BJ (cell line): Measurements from ENCODE around the gene FERMT1. TPM values are rescaled to one million over a fixed set of nuclear protein-coding genes. Genes with fewer than 3 reads are reported as not detected.

Experiments
- CTCF ChIA-PET: fragments of 350-600 bp; formaldehyde crosslinking; extraction: SDS; loops from one replicate; lab custom pipeline; 2021; ENCODE audit warnings: antibody characterized with exemption, inconsistent platforms; lab: Yijun Ruan, JAX
- POLR2A ChIA-PET: fragments of 300-600 bp; sonication (Branson Sonifier 250); formaldehyde crosslinking; extraction: SDS; loops from one replicate; lab custom pipeline; 2021; ENCODE audit warnings: antibody characterized with exemption; lab: Charles Lee
- DNase-seq: peaks from one replicate; pipeline ENCODE4 v3.0.0-alpha.2; 2011; ENCODE audit warnings: low read depth
- H3K27me3 ChIP-seq: 2 replicates; pipeline ENCODE4 v1.6.0; 2011; ENCODE audit warnings: low read length; ENCODE audit not compliant: control insufficient read depth, insufficient read depth
- H3K36me3 ChIP-seq: 2 replicates; pipeline ENCODE4 v1.5.1; 2011; ENCODE audit warnings: low read length; ENCODE audit not compliant: control insufficient read depth, insufficient read depth
- H3K4me3 ChIP-seq: 2 replicates; pipeline ENCODE4 v1.5.1; 2011; ENCODE audit warnings: low read depth, mild to moderate bottlenecking, control low read depth, low read length
- CTCF ChIP-seq: IDR thresholded peaks from 2 replicates; pipeline ENCODE4 v1.5.1; 2011; ENCODE audit warnings: low read depth, mild to moderate bottlenecking, control low read depth, inconsistent platforms, low read length, moderate library complexity; ENCODE audit not compliant: insufficient read depth
- polyA plus RNA-seq: library from polyadenylated mRNA; depleted of rRNA; stranded (reverse); fragments of >200 nt; gene quantifications from 2 replicates; pipeline ENCODE4 v1.2.3, GENCODE V29; 2011; rRNA removed

Gene FERMT1
- polyA plus RNA-seq, 1 experiment, result 1.1 TPM

GRCh38 chr20:6030453-6031080, 92.3 kb downstream of the FERMT1 start:
- DNase-seq, result no peak
- POLR2A ChIA-PET, result no interaction called here
- CTCF ChIA-PET, result interaction anchor here (0.9 kb wide), 1 partner anchor 14 kb away, joined by 3 read pairs; no protein-coding TSS in a partner anchor

GRCh38 chr20:6029538-6029937, 93.3 kb downstream of the FERMT1 start:
- peaks cover 9% of the 10 kb centered on the region for H3K36me3 ChIP-seq
- CTCF ChIA-PET, result interaction anchor here (1.3 kb wide), 1 partner anchor 9 kb away, joined by 3 read pairs; no protein-coding TSS in a partner anchor
- no peak for TF ChIP-seq CTCF
- POLR2A ChIA-PET, result no interaction called here
- H3K27me3 ChIP-seq, result no peaks in the 10 kb centered on the region
- no peak overlapping the region for H3K4me3 ChIP-seq
- no peak for DNase-seq

More at GRCh38 chr20:6030453-6031080, 92.3 kb downstream of the FERMT1 start:
- Histone ChIP-seq H3K27me3 (no peaks in the 10 kb centered on the region), H3K36me3 (peaks cover 4% of the 10 kb centered on the region; the same call in 1 of the 2 replicates), H3K4me3 (no peak overlapping the region)
- TF ChIP-seq CTCF, result no peak

GRCh38 chr20:6028818-6029217, 94.0 kb downstream of the FERMT1 start:
- TF ChIP-seq CTCF, result no peak
- ChIA-PET POLR2A (no interaction called here), CTCF (interaction anchor here (1.3 kb wide), 1 partner anchor 10 kb away, joined by 3 read pairs; no protein-coding TSS in a partner anchor)
- H3K36me3 ChIP-seq, result peaks cover 9% of the 10 kb centered on the region
- DNase-seq, result no peak
- H3K4me3 ChIP-seq, result no peak overlapping the region
- no peaks in the 10 kb centered on the region for H3K27me3 ChIP-seq

GRCh38 chr20:6026051-6026450, 96.8 kb downstream of the FERMT1 start:
- ChIA-PET POLR2A (no interaction called here), CTCF (no interaction called here)
- DNase-seq, result no peak
- H3K27me3 ChIP-seq, result no peaks in the 10 kb centered on the region
- no peak overlapping the region for H3K4me3 ChIP-seq
- H3K36me3 ChIP-seq, result peaks cover 9% of the 10 kb centered on the region
- TF ChIP-seq CTCF, result no peak

Other genes starting within 250 kb of the FERMT1 start
- gene CHGB, start 211.5 kb downstream of the FERMT1 start, polyA plus RNA-seq, result 0.05 TPM in 2 replicates
- gene TRMT6, start 172.5 kb downstream of the FERMT1 start, polyA plus RNA-seq, result 4.6 and 7.2 TPM in 2 replicates
- gene MCM8, start 172.4 kb downstream of the FERMT1 start, polyA plus RNA-seq, result 2.7 and 4.7 TPM in 2 replicates
- gene CRLS1, start 116.9 kb downstream of the FERMT1 start, polyA plus RNA-seq, result 44.5 and 73.3 TPM in 2 replicates
- 0.04 and 0.06 TPM in 2 replicates for gene LRRN4, start 69.0 kb downstream of the FERMT1 start, polyA plus RNA-seq